Lung microvascular endothelial cell (primary cell): ENCODE results near the gene STAMBPL1. TPM values are rescaled to one million over a fixed set of nuclear protein-coding genes. Genes with fewer than 3 reads are reported as not detected.

Experiments
- DNase-seq, 2 donors: peaks; one replicate each; pipeline versions ENCODE4 v3.0.0 to v3.0.0-alpha.2; 2010; ENCODE audit warnings: low read depth in 2 of 2
- total RNA-seq: library from RNA; depleted of rRNA; stranded (reverse); fragments of >200 nt; gene quantifications from 2 replicates; pipeline ENCODE4 v1.2.1, GENCODE V29; 2014

Gene STAMBPL1
- total RNA-seq, 1 donor from 2014 or later, result 1.2 TPM

DNA sequence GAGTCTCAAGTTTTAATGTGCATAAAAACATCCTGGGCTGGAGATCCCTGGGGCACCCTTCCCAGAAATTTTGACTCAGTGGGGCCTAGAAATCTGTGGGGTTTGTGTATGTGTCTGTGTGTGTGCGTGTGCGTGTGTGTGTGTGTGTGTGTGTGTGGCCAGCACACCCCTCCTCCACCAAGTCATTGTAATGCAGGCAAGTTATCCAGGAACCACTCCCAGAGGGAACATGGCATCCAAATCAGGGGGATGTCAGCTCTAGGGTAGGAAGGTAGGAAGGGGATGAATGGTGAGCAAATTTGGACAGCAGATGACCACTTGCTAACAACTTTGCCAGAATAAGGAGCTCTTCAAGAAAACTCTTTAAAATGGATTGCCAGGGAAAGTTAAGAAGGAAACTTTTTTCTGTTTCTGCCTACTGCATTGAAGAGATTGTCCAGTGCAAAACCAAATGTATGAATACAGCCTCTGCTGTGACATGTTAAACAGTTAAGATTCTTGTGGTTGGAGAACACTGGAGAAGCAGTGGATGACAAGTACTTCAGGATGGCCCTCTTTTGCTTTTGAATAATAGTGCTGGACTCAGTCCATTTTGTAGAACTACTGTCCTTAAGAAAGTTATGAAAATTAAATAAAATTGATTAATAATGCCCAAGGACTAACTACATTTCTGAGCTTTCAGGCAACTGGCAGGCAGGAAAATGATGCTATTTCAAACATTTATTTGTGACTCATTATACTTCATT, 12.3 kb downstream of the STAMBPL1 start:
- DNase-seq, result no peak

DNA sequence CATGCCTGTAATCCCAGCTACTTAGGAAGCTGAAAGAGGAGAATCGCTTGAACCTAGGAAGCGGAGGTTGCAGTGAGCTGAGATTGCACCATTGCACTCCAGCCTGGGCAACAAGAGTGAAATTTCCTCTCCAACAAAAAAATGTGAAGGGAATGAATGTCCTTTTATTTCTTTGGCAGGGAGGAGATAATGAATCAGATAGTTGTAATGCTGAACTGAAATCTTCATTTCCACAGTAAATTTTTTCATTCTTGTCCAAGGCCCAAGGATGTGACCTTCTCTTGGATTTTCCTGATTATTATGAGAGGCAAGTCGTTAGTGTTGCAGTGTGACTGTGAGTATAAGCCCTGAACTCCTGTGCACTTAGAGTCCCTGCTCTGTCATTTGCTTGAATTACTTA, 13.6 kb downstream of the STAMBPL1 start:
- no peak for DNase-seq

DNA sequence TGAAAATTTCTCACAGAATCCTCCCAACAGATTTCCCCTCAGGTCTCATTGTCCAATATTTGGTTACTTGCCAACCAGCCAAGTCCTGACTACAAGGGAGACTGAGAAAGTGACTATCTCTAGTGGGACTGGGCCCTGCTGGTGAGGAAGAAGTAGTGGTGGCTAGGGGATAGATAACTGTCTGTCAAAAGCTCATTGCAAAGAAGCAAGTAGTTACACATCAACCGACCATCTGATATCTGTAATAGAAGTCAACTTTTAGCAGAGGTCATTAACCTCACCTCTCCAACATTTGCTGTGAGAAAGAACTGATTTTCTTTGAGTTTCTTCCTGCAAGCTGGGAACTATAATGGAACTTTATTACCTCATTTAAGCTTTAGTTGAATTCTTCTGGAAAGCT, 15.2 kb downstream of the STAMBPL1 start:
- no peak for DNase-seq

DNA sequence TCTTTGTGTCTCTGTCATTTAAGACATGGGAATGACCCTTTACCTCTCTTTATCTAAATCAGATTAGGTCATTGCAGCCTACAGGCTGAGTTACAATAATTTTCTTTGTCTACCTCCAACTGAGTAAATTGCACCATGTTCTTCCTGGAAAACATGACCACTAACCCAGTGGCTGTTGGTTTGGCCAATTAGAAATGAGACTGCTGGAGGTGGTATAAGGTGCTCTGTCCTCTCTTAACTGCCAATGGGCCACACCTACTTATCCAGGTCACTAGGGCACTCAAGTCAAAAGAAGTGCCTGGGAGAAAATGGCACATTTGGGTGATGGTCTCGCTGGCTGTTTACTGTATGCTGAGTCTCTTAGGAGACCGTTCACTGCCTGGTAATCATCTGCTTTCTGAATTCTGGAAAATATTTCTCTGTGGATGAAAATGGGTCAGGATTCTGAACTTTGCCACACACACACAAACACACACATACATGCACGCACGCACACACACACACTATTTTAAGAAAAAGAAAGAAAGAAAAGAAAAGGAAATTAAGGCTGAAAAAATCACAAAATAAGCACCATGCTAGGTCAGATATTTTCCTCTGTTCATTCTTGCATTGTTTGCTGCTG, 16.4 kb downstream of the STAMBPL1 start:
- DNase-seq, result no peak

DNA sequence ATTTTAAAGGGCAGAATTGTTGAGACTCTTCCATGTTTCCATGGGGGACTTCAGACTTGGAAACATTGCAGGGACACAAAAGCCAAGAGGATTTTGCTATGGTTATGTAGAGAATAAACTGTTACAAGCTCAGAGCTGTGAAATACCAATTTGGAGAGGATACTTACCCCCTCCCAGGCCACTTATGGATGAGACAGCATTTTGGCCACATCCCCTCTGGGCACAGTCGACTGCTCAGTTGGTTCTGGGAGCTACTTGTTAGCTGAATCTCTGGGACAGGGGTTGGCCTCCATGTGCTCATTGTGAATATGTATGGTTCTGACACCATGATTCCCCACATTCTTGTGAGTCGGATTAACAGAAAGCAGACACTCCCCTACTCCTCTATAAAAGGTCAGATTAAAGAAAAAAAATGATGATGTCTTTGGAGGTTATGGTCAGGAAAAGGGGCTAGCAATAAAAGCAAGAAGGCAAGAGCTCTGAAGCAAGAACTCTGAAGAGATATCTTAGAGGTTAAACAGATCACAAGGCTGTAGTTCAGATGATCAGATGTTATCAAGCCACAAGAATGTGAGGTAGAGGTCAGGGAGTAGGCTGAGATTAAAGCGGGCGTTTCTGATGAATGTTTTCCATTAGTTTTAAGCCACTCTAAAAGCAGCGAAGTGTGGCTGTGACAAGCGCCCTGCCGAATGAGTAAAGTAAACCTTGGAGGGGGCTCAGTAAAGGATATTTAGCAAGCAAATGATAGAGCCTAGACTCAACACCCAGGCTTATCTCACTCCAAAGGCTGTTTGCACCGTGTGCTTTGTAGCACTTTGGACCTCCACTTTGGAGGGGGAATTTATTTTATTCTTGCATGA, 17.2 kb downstream of the STAMBPL1 start:
- no peak for DNase-seq

DNA sequence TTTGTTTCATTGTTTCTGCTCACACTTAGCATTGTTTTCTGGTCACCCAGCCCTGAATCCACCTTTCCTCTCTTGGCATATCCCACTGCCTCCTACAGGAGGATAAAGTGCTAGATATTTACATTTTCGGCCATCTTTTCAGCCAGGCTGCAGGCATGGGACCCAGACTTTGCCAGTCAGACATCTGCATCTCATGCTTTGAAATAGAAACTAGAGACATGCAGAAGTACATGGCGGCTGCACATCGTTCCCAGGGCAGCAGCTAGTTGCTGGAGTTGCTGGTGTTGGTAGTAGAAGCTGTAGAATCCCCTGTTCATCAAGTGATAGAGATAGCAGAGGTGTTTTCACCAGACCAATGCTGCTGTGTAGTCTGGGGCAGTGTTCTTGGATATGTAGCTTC, 18.7 kb downstream of the STAMBPL1 start:
- DNase-seq, result no peak

DNA sequence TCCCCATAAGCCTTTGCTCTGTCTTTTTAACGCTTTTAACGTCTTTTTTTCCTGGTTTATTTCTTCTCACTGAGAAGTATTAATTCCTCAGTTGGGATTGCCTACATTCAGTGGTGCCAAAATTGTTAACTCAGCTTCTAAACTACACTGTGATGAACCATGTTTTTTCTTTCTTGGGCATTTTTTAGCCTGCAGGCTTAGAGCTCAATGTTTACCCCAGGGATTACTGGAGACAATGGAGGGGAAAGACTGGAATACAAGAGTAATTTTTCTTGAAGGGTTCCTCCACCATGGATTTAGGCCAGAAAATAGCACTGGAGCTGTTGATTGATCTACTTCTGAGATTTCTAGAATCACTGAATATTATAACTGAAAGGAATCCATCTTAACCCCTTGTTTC, 19.8 kb downstream of the STAMBPL1 start:
- DNase-seq, result no peak

DNA sequence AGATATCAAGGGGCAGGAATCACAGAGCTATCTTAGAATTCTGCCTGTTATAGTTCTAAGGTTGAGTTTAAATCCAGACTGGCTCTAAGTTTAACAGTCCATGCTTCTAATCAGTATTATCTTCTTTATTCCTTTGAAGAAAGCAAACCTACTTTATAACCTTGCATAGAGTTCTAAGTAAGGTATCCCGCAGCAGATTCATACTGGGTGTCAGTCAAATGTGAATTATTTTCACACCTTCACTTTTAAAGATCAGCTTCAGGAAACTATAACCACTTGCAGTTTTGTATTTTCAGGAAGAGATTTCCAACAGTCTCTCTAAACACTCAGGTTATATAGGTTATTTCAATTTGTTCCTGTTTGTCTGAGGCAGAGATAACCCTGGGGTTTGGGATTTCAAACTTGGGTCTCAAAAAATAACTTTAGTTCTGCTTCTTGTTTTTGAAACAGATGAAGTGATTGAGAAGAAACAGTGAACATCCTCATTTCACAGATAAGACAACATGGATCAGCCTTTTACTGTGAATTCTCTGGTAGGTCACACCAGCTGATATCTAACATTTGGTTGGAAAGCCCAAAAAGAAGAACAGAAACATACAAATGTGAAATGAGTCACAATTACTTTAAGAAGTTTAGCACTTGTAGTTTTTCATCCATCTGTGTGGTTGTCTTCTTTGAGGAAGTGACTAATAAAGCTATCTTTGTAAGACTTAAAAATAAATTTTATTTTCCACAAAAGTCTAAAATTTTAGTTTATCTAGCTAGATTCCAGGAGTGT, 21.4 kb downstream of the STAMBPL1 start:
- peak in 1 of 2 donors; percentile 17 for DNase-seq

DNA sequence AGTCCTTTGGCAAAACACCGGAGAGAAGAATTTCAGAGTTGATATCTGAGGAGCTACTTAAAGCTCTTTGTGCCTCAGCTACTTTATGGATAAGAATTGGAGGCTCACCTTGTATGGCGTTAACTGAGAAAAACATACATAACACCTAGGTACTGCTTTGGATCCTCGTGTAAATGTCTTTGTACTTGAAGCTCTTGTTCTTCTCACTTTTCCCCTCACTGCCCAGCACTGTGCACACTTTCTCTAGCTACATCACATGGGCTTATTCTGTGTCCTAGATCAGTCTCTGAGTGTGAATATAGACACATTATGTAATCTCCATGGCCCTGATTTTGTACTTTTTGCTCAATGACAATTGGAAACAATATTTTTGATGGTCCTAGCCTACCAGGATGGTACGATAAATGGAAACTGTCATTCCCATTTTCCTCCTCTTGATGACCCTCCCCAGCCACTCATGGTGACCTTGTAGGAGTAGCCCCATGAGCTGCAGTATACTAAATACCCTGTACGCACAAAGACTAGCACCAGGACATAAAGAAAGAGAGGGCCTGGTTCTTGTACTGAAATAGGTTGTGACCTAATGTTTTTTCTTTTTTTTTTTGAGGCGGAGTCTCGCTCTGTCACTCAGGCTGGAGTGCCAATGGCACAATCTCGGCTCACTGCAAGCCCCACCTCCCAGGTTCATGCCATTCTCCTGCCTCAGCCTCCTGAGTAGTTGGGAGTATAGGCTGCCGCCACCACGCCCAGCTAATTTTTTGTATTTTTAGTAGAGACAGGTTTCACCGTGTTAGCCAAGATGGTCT, 22.1 kb downstream of the STAMBPL1 start:
- no peak for DNase-seq

DNA sequence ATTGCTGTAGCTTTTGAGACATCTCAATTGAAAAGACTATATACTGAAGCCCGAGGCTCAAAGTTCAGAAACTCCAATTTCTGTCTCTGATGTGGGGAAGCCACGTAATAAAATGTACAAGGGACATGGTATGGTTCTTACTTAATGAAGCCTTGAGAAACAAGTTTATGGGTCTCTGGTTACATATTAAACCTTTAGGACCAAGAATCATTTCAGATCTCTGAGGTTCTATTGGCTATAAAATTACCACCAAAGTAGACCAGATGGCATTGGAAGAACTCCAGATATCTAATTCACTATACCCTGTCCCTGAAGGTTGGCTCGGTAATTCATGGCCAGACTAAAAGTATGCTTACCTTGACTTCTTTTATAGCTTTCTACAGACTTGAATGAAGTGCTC, 23.7 kb downstream of the STAMBPL1 start:
- no peak for DNase-seq

DNA sequence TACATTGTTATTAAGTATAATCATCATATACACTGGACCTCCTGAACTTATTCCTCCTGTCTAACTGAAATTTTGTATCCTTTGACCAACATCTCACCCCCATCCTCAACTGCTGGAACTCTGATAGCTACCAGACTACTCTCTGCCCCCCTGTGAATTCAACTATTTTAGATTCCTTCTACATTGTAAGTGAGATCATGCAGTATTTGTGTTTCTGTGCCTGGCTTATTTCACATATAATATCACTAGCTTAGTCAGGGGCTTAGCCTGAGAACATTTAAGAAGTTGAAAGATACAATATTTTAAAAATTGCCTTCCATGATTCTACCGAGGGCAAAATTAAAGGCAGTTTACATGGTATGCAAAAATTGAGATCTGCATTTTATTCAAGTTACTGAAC, 26.9 kb downstream of the STAMBPL1 start:
- no peak for DNase-seq

DNA sequence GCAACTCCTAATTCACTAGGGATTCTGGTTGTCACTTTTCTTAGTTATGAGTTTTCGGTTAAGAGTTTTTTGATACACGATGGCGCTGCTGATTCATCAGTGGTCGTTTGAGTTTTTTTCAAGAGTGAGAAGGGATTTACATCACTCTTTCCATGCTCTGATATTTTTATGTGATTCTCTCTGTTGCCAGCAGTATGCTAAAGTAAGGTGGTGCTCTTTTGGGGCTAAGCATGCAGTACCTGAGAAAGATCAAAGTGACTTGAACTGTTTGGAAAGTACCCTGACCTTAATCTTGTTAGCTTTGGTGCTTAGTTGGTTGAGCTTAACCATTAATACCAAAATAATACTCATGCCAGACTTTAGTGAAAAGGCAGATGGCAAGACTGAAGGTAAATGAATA, 28.1 kb downstream of the STAMBPL1 start:
- no peak for DNase-seq

DNA sequence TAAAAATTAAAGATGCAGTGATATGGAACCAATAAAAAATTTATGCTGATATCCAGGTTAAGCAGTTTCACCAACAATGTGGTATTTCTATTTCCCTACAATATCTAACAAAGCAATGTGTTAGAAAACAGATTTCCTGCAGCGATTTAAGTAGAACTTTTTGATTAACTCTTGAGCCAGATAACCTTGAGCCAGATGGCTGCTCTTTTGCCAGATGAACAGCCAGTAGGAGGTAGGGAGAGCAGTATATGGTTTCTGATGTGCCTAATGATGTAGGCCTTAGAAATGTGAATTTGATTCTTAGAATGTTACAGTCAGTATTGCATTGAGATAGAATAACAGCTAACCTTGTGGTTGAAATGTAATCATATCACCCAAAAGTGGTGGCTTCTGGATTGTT, 31.1 kb downstream of the STAMBPL1 start:
- DNase-seq, result no peak

DNA sequence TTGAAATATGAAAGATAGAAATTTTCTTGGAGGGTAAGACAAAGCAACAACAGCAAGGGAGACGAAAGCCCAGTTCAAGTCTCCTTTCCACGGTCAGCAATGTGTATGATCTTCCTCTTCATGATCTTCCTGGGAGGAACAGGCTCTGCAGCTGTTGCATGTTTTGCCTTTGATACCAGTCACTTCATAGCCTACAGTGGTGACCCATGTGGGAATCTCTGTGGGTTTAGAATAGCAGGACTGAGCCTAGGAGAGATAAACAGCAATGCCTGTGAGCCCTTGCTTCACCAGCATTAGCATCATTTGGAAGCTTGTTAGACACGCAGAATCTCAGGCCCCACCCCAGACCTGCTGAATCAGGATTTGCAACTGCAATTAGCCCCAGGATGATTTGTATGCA, 31.8 kb downstream of the STAMBPL1 start:
- no peak for DNase-seq

DNA sequence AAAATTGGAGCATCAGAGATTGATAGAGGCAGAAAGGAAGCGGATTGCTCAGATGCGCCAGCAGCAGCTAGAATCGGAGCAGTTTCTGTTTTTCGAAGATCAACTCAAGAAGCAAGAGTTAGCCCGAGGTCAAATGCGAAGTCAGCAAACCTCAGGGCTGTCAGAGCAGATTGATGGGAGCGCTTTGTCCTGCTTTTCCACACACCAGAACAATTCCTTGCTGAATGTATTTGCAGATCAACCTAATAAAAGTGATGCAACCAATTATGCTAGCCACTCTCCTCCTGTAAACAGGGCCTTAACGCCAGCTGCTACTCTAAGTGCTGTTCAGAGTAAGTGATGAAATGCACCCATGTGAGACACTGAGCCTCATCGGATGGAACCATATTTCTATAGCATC, 33.1 kb downstream of the STAMBPL1 start:
- no peak for DNase-seq

DNA sequence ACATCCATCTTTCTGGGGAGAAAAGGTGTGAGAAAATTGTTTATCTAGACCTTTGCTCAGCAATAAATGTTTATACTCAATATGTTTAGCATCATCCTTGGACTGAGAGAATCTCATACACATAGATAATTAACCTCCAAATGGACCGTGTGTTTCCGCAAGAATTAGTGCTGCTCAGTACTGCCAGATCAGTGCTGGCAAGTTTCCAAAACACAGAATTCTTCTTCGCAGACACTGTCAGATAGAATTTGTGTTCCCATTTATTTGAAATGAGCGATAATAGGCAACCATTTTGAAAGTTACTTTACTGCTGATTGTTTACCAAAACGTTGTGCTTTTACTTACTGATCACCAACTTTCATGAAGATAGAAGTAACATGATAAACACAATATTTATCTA, 33.7 kb downstream of the STAMBPL1 start:
- DNase-seq, result peak in 1 of 2 donors; percentile 2

DNA sequence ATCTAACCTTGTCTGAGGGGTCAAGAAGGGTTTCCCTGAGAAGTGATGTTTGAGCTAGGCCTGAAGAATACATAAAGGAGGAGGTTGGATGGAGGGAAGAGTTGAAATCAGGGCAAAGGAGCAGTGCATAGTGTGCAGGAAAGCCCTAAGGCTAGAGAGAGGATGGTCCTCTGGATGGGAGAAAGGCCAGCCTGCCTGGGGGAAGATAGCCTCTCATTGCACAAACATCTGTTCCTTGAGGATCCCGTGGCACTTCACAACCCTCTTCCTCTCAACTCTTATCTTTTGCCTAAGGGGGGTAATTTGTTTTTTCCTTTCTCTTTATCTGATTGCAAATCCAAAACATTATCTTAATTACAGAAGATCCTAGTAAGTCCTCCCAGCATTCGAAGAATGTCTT, 35.7 kb downstream of the STAMBPL1 start:
- DNase-seq, result no peak

DNA sequence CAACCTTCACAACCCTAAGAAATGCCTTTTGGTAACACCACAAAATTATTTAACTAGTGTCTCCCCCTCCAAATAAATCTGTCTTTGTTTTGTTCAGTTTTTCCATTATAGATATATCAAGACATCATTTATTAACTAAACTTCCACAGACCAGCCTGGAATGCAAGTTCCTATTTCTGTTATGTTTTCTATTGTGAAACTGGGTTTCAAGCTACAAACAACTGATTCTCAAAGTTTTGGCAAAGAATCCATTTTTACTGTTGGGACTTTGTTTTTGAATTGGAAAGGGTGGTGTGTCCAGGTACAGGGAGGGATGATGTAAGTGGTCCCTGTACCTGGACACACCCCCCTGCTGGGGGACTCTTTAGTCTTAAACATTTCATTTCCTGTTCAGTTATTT, 36.2 kb downstream of the STAMBPL1 start:
- DNase-seq, result no peak

DNA sequence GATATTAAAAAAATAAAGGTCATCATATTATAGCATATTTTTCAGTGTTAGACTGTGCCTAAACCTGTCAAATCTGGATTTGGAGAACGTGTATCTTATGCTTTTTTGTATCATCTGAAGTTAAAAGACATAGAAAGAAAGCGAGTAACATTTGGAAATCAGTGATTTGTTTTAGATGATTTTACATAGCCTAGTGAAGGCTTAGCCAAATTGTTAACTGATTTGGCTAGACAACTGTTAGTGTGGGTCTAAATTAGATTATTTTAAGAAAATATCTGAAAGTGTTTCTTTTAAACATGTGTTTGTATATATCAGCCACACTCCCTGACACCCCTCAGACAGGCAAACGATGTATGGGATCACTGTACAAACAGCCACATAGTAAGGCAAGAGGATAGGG, 36.9 kb downstream of the STAMBPL1 start:
- DNase-seq, result no peak

DNA sequence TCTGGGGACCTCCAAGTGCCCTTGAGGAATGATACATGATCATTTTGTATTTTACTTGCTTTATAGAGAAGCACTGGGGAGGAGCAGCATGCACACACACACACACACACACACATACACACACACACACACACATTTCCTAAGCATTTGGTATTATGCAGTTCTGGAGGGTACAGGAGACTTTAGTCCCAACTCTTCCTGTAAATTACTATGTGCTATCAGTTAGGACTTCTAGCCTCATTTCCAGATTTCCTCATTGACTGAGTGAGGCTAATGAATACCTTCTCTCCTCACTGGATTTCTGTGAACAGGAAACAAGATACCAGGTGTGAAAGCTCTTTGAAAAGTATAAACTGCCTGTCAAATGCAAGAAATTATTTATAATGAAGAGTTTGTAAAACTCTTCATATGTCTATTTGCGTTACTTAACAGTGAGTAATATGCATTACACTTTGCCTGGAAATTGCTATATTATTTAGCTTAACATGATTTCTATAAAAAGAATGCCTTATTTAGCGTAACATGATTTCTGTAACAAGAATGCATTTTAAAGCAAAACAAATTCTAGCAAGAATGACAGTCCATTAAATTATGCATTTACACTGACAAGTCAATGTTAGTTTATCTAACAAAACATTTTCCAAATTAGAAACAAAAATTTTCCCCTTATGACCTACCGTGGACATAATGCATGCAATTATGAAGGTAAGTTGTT, 38.3 kb downstream of the STAMBPL1 start:
- no peak for DNase-seq
